Upper lobe of left lung (tissue), 4 donors: ENCODE results near the gene EHD3.

Experiments used
- POLR2AphosphoS5 ChIP-seq, 2 donors: sonication (generic); formaldehyde crosslinking; IDR thresholded peaks; one replicate each; pipeline ENCODE4 v1.5.1; 2017; ENCODE audit warnings: antibody characterized with exemption in 2 of 2
- TF ChIP-seq, protein P1 (sequence below), 6 experiments: fragments of 450-650 bp in 4 of 6; fragments of 200-600 bp in 2 of 6; sonication (generic) in 2 of 6; IDR thresholded peaks; one replicate each; pipeline ENCODE4 v1.5.1; 2016 to 2019; ENCODE audit warnings: antibody characterized with exemption in 6 of 6

DNA sequence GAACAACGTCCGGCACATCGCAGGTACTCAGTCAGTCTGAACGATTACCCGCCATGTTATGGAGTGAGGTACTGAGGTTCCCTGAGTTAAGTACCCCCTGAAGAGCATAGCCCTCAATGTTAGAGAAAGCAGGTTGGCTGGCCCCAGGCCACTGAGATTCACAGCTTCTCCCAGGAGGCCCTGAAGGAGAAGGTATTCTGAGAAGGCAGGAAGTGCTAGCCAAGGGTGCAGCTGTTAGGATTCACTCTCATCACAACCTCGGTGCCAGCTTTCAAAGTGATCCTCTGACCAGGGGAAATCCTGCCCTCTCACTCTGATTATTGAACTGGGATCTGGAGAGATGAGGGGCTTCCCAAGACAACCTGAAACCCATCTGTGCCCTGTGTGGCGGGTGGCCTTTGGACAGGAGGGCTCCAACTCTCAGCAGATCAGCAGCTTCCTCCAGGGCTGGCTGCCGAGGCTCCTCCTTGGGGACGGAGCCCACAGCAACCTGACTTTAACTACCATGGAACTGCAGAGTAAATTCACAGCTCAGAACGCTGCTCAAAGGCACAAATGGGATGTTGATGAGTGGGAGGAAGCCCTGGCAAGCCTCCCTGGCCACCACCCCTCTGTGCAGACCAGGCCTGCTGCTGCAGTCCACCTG, 7.8 kb downstream of the EHD3 start:
- TF ChIP-seq, protein P1, sequence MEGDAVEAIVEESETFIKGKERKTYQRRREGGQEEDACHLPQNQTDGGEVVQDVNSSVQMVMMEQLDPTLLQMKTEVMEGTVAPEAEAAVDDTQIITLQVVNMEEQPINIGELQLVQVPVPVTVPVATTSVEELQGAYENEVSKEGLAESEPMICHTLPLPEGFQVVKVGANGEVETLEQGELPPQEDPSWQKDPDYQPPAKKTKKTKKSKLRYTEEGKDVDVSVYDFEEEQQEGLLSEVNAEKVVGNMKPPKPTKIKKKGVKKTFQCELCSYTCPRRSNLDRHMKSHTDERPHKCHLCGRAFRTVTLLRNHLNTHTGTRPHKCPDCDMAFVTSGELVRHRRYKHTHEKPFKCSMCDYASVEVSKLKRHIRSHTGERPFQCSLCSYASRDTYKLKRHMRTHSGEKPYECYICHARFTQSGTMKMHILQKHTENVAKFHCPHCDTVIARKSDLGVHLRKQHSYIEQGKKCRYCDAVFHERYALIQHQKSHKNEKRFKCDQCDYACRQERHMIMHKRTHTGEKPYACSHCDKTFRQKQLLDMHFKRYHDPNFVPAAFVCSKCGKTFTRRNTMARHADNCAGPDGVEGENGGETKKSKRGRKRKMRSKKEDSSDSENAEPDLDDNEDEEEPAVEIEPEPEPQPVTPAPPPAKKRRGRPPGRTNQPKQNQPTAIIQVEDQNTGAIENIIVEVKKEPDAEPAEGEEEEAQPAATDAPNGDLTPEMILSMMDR (IDR thresholded peaks at IDR 0.05): no peak
- TF ChIP-seq POLR2AphosphoS5 (IDR thresholded peaks at IDR 0.05): no peak
